SK-MEL-5 (cell line): Measurements from ENCODE around the gene ACOXL. TPM values are rescaled to one million over a fixed set of nuclear protein-coding genes. Genes with fewer than 3 reads are reported as not detected.

Source experiments
- DNase-seq: peaks from one replicate; pipeline ENCODE4 v3.0.0-alpha.2; 2016; ENCODE audit warnings: low read depth, low spot score
- in situ Hi-C: cut with HindIII; loops from 2 replicates; pipeline ENCODE4 v1.10.0; 2016; ENCODE audit warnings: low sequenced_read_pairs, high pct_unique_total_duplicates, low pct_unique_long_range_greater_than_20kb
- total RNA-seq: library from RNA; depleted of rRNA; stranded (reverse); fragments of >200 nt; shearing (Covaris generic); gene quantifications from 2 replicates; pipeline ENCODE4 v1.2.3, GENCODE V29; 2014

ACOXL gene
- total RNA-seq, 1 experiment from 2014 or later, result not detected

- in situ Hi-C loops, result no loop called here
- no peak for DNase-seq
These were observed 363.1 kb downstream of the ACOXL start for GRCh38 chr2:111095434-111095833.

GRCh38 chr2:111099402-111099801 is 367.0 kb downstream of the ACOXL start:
- peak; percentile 79 for DNase-seq
- in situ Hi-C loops, result no loop called here

GRCh38 chr2:111100087-111100764 is 367.9 kb downstream of the ACOXL start:
- peak; percentile 46 for DNase-seq
- in situ Hi-C loops, result no loop called here

- peak; percentile 87 for DNase-seq
- in situ Hi-C loops, result no loop called here
These were observed 368.4 kb downstream of the ACOXL start for GRCh38 chr2:111100765-111101162.

GRCh38 chr2:111101592-111101991 is 369.2 kb downstream of the ACOXL start:
- no peak for DNase-seq
- in situ Hi-C loops, result no loop called here

GRCh38 chr2:111102216-111102615 is 369.8 kb downstream of the ACOXL start:
- DNase-seq, result peak; percentile 76
- in situ Hi-C loops, result no loop called here

- in situ Hi-C loops, result no loop called here
- no peak for DNase-seq
These were observed 373.6 kb downstream of the ACOXL start for GRCh38 chr2:111105926-111106325.

- no peak for DNase-seq
- in situ Hi-C loops, result no loop called here
These were observed 374.3 kb downstream of the ACOXL start for GRCh38 chr2:111106706-111107105.

GRCh38 chr2:111108745-111109271 is 376.4 kb downstream of the ACOXL start:
- in situ Hi-C loops, result no loop called here

GRCh38 chr2:111111101-111111755 is 378.9 kb downstream of the ACOXL start:
- in situ Hi-C loops, result no loop called here
- DNase-seq, result no peak

More at GRCh38 chr2:111108745-111109271, 376.4 kb downstream of the ACOXL start:
- no peak for DNase-seq

GRCh38 chr2:111113838-111114237 is 381.5 kb downstream of the ACOXL start:
- in situ Hi-C loops, result no loop called here
- no peak for DNase-seq

GRCh38 chr2:111116011-111116746 is 383.8 kb downstream of the ACOXL start:
- DNase-seq, result no peak
- in situ Hi-C loops, result no loop called here

GRCh38 chr2:111116843-111117597 is 384.6 kb downstream of the ACOXL start:
- in situ Hi-C loops, result no loop called here
- peak; percentile 78 for DNase-seq

- in situ Hi-C loops, result no loop called here
These were observed 385.5 kb downstream of the ACOXL start for GRCh38 chr2:111117598-111118480.

GRCh38 chr2:111118481-111118980 is 386.2 kb downstream of the ACOXL start:
- no peak for DNase-seq

More at GRCh38 chr2:111117598-111118480, 385.5 kb downstream of the ACOXL start:
- DNase-seq, result no peak

GRCh38 chr2:111118981-111119821 is 386.8 kb downstream of the ACOXL start:
- in situ Hi-C loops, result no loop called here
- DNase-seq, result no peak

More at GRCh38 chr2:111118481-111118980, 386.2 kb downstream of the ACOXL start:
- in situ Hi-C loops, result no loop called here
